GM12865 (cell line): ENCODE data around the gene CCDC8.

Source experiments
- DNase-seq: peaks from one replicate; pipeline ENCODE4 v3.0.0; 2010; ENCODE audit warnings: low read depth
- H3K4me3 ChIP-seq: 2 replicates; pipeline ENCODE4 v1.5.1; 2011; ENCODE audit warnings: mild to moderate bottlenecking, low read depth, low read length, control low read depth
- CTCF ChIP-seq: IDR thresholded peaks from 2 replicates; pipeline ENCODE4 v1.5.1; 2011; ENCODE audit warnings: low read length, control low read depth, low read depth, inconsistent platforms; ENCODE audit not compliant: insufficient read depth; ENCODE audit errors: missing control alignments

The CCDC8 gene

GRCh38 chr19:46452186-46452585 is 38.8 kb upstream of the CCDC8 start:
- no peak for TF ChIP-seq CTCF
- H3K4me3 ChIP-seq: no peak overlapping the region
- DNase-seq: no peak

- no peak for DNase-seq
- TF ChIP-seq CTCF: no peak
- no peak overlapping the region for H3K4me3 ChIP-seq
Observed at GRCh38 chr19:46451352-46451751, 38.0 kb upstream of the CCDC8 start.

GRCh38 chr19:46450737-46451136 is 37.4 kb upstream of the CCDC8 start:
- no peak overlapping the region for H3K4me3 ChIP-seq
- TF ChIP-seq CTCF: no peak

GRCh38 chr19:46449228-46449627 is 35.9 kb upstream of the CCDC8 start:
- no peak for DNase-seq
- H3K4me3 ChIP-seq: no peak overlapping the region
- TF ChIP-seq CTCF: no peak

More at GRCh38 chr19:46450737-46451136, 37.4 kb upstream of the CCDC8 start:
- no peak for DNase-seq

- no peak for TF ChIP-seq CTCF
- no peak overlapping the region for H3K4me3 ChIP-seq
- DNase-seq: no peak
Observed at GRCh38 chr19:46448601-46449000, 35.2 kb upstream of the CCDC8 start.

GRCh38 chr19:46447824-46448223 is 34.5 kb upstream of the CCDC8 start:
- H3K4me3 ChIP-seq: no peak overlapping the region
- no peak for DNase-seq
- no peak for TF ChIP-seq CTCF

- DNase-seq: no peak
- TF ChIP-seq CTCF: no peak
- H3K4me3 ChIP-seq: no peak overlapping the region
Observed at GRCh38 chr19:46447006-46447405, 33.6 kb upstream of the CCDC8 start.
